HCT116 (cell line): ENCODE data around the gene CPNE2. TPM values are rescaled to one million over a fixed set of nuclear protein-coding genes. Genes with fewer than 3 reads are reported as not detected.
"Not testable (repeated sequence)": the region's sequence is repeated elsewhere in the genome, so short reads cannot be mapped to it uniquely, and the experiment has no call there.

Experiments used
- ATAC-seq: fragments of 200-7000 bp; cut with Tn5 transposase; 2 replicates; pipeline ENCODE4 v1.9.1; 2020; ENCODE audit warnings: mild to moderate bottlenecking, moderate library complexity
- BruUV-seq: library from RNA; stranded (reverse); fragments of 400-500 nt; replicated peaks from 2 replicates; lab custom pipeline; 2021; lab: Mats Ljungman, UMichigan
- CTCF ChIA-PET: fragments of 300-600 bp; sonication (Branson Sonifier 250); formaldehyde crosslinking; loops from one replicate; lab custom pipeline; 2021; ENCODE audit warnings: antibody characterized with exemption; lab: Charles Lee
- POLR2A ChIA-PET: fragments of 300-600, 350-600 bp; sonication (Branson Sonifier 250); formaldehyde crosslinking; loops from one replicate; lab custom pipeline; 2021; ENCODE audit warnings: antibody characterized with exemption; lab: Charles Lee
- RAD21 ChIA-PET, 2 experiments: fragments of 300-600 bp; sonication (Branson Sonifier 250); formaldehyde crosslinking; loops; one replicate each; lab custom pipeline; 2023; ENCODE audit warnings: low total read pairs in 2 of 2; ENCODE audit not compliant: uncharacterized antibody in 2 of 2, unreplicated experiment in 2 of 2, low non-redundant PET in 1 of 2; lab: Charles Lee
- DNase-seq: peaks from one replicate; pipeline ENCODE4 v3.0.0-alpha.2; 2010; ENCODE audit warnings: low read depth, low spot score
- H2AFZ ChIP-seq: fragments of 200-600 bp; shearing (Covaris generic), sonication (generic); 2 replicates; pipeline ENCODE4 v1.6.1; 2017; ENCODE audit warnings: low read depth, mixed run types, mixed read lengths, antibody characterized with exemption, low read length; ENCODE audit not compliant: poor library complexity, severe bottlenecking
- H3K27ac ChIP-seq: 2 replicates; pipeline ENCODE4 v1.5.1; 2012; ENCODE audit warnings: low read depth, low read length
- H3K27me3 ChIP-seq: fragments of 200-600 bp; sonication (generic); 2 replicates; pipeline ENCODE4 v1.6.1; 2016; ENCODE audit warnings: mixed run types, low read length, mixed read lengths; ENCODE audit not compliant: insufficient read depth
- H3K36me3 ChIP-seq, 2 experiments: fragments of 200-500 bp in 1 of 2; fragments of 200-600 bp in 1 of 2; sonication (Bioruptor generic) in 1 of 2; sonication (generic) in 1 of 2; 2 replicates each; pipeline versions ENCODE4 v1.5.1 to v1.6.1; 2014 to 2016; ENCODE audit warnings: low read length in 2 of 2, inconsistent platforms in 1 of 2, mixed read lengths in 1 of 2, mixed run types in 1 of 2; ENCODE audit not compliant: insufficient read depth in 2 of 2, control insufficient read depth in 1 of 2
- H3K4me1 ChIP-seq, 2 experiments: fragments of 200-600 bp in 1 of 2; sonication (generic) in 1 of 2; 2 replicates each; pipeline versions ENCODE4 v1.5.1 to v1.6.1; 2012 to 2017; ENCODE audit warnings: low read length in 2 of 2, inconsistent platforms in 1 of 2, mild to moderate bottlenecking in 1 of 2, mixed read lengths in 1 of 2, mixed run types in 1 of 2, moderate library complexity in 1 of 2; ENCODE audit not compliant: insufficient read depth in 2 of 2, control insufficient read depth in 1 of 2
- H3K4me2 ChIP-seq: fragments of 200-600 bp; sonication (generic); 2 replicates; pipeline ENCODE4 v1.6.1; 2017; ENCODE audit warnings: mixed run types, low read length, mixed read lengths
- H3K4me3 ChIP-seq, 2 experiments: fragments of 200-600 bp in 1 of 2; sonication (generic) in 1 of 2; replicated peaks in 1 of 2; 2 replicates each; pipeline ENCODE4 v1.5.1; 2011 to 2016; ENCODE audit warnings: low read length in 2 of 2, control low read depth in 1 of 2, low read depth in 1 of 2, mild to moderate bottlenecking in 1 of 2, mixed read lengths in 1 of 2, mixed run types in 1 of 2
- H3K79me2 ChIP-seq: fragments of 200-600 bp; sonication (generic); 2 replicates; pipeline ENCODE4 v1.6.1; 2017; ENCODE audit warnings: mild to moderate bottlenecking, mixed run types, low read length, moderate library complexity, mixed read lengths; ENCODE audit not compliant: insufficient read depth
- H3K9ac ChIP-seq: fragments of 200-600 bp; sonication (generic); 2 replicates; pipeline ENCODE4 v1.6.1; 2016; ENCODE audit warnings: low read length, mixed read lengths
- H3K9me2 ChIP-seq: fragments of 200-600 bp; sonication (generic), shearing (Covaris generic); 2 replicates; pipeline ENCODE4 v1.6.1; 2017; ENCODE audit warnings: mixed run types, mild to moderate bottlenecking, moderate library complexity; ENCODE audit not compliant: insufficient read depth
- H3K9me3 ChIP-seq, 2 experiments: fragments of 200-500 bp in 1 of 2; fragments of 200-600 bp in 1 of 2; sonication (Bioruptor generic) in 1 of 2; sonication (generic) in 1 of 2; 2 replicates each; pipeline ENCODE4 v1.6.1; 2014 to 2017; ENCODE audit warnings: low read length in 2 of 2, mixed read lengths in 2 of 2, inconsistent platforms in 1 of 2, low read depth in 1 of 2, mild to moderate bottlenecking in 1 of 2, mixed run types in 1 of 2, moderate library complexity in 1 of 2; ENCODE audit not compliant: control insufficient read depth in 1 of 2, insufficient read depth in 1 of 2
- H4K20me1 ChIP-seq: fragments of 200-600 bp; sonication (generic), shearing (Covaris generic); 2 replicates; pipeline ENCODE4 v1.6.1; 2017; ENCODE audit warnings: mixed run types, mild to moderate bottlenecking, moderate library complexity; ENCODE audit not compliant: insufficient read depth
- ATF3 ChIP-seq: IDR thresholded peaks from 2 replicates; pipeline ENCODE4 v1.6.1; 2012
- CTCF ChIP-seq, 3 experiments: fragments of 200-600 bp in 1 of 3; sonication (generic) in 1 of 3; IDR thresholded peaks in 2 of 3; conservative IDR thresholded peaks in 1 of 3; 2 replicates each; pipeline ENCODE4 v1.5.1; 2012 to 2017; ENCODE audit warnings: low read depth in 2 of 3, low read length in 2 of 3, antibody characterized with exemption in 1 of 3, borderline replicate concordance in 1 of 3, control low read depth in 1 of 3, mild to moderate bottlenecking in 1 of 3, mixed read lengths in 1 of 3, mixed run types in 1 of 3, moderate library complexity in 1 of 3; ENCODE audit not compliant: insufficient read depth in 1 of 3
- EGR1 ChIP-seq: IDR thresholded peaks from 2 replicates; pipeline ENCODE4 v1.6.1; 2012; ENCODE audit warnings: low read depth
- FOSL1 ChIP-seq: IDR thresholded peaks from 2 replicates; pipeline ENCODE4 v1.6.1; 2012; ENCODE audit warnings: low read depth
- JUND ChIP-seq: IDR thresholded peaks from 2 replicates; pipeline ENCODE4 v1.6.1; 2012
- POLR2A ChIP-seq: IDR thresholded peaks from 2 replicates; pipeline ENCODE4 v1.7.0; 2011; ENCODE audit warnings: borderline replicate concordance; ENCODE audit not compliant: insufficient read depth, insufficient read length; ENCODE audit errors: extremely low read depth
- RAD21 ChIP-seq: IDR thresholded peaks from 2 replicates; pipeline ENCODE4 v1.6.1; 2012; ENCODE audit warnings: low read depth, mild to moderate bottlenecking
- SIN3A ChIP-seq: IDR thresholded peaks from 2 replicates; pipeline ENCODE4 v1.6.1; 2012; ENCODE audit warnings: low read depth
- SP1 ChIP-seq: IDR thresholded peaks from 2 replicates; pipeline ENCODE4 v1.6.1; 2012; ENCODE audit warnings: low read depth
- TCF7L2 ChIP-seq: IDR thresholded peaks from 2 replicates; pipeline ENCODE4 v1.7.0; 2011; ENCODE audit warnings: borderline replicate concordance, inconsistent platforms; ENCODE audit not compliant: insufficient read depth, insufficient read length; ENCODE audit errors: extremely low read depth
- YY1 ChIP-seq: IDR thresholded peaks from 2 replicates; pipeline ENCODE4 v1.6.1; 2011; ENCODE audit warnings: low read length, low read depth, moderate library complexity, mild to moderate bottlenecking; ENCODE audit not compliant: insufficient replicate concordance; ENCODE audit errors: extremely low read depth
- ZFX ChIP-seq: fragments of 450-650 bp; IDR thresholded peaks from 2 replicates; pipeline ENCODE4 v1.6.1; 2017
- ZNF274 ChIP-seq: fragments of 200-500 bp; sonication (Bioruptor generic); IDR thresholded peaks from 2 replicates; pipeline ENCODE4 v1.6.1; 2014; ENCODE audit warnings: mild to moderate bottlenecking, low read depth, low read length, inconsistent platforms
- intact Hi-C: fragments of 100-400 bp; cut with micrococcal nuclease; formaldehyde crosslinking; loops from 2 replicates; pipeline ENCODE4 v1.10.0; 2022
- total RNA-seq: library from RNA; stranded (reverse); gene quantifications from one replicate; pipeline ENCODE4 v1.2.1, GENCODE V29; 2021; ENCODE audit not compliant: unreplicated experiment

Gene CPNE2
- total RNA-seq, 1 experiment from 2014 or later = 31.2 TPM

GRCh38 chr16:57109259-57110105 is 17.1 kb downstream of the CPNE2 start:
- H3K79me2 ChIP-seq, BruUV-seq, H3K9ac ChIP-seq, H3K4me3 ChIP-seq, H3K27me3 ChIP-seq, H3K9me3 ChIP-seq, RAD21 ChIA-PET, intact Hi-C loops, H3K9me2 ChIP-seq, H3K27ac ChIP-seq, POLR2A ChIA-PET, H4K20me1 ChIP-seq, DNase-seq, H3K36me3 ChIP-seq, H2AFZ ChIP-seq: not testable (repeated sequence)
- Histone ChIP-seq H3K4me1 (peaks cover 0 to 44% of the 10 kb centered on the region in 2 experiments; a peak in 3 of 4 replicates), H3K4me2 (peak overlapping the region; percentile 13; the same call in 1 of the 2 replicates)
- CTCF ChIA-PET = interaction anchor here (1.1 kb wide), 1 partner anchor 25 kb away, joined by 3 read pairs; no protein-coding TSS in a partner anchor
- ATAC-seq = peak; percentile 64

- DNase-seq (no peak), ATAC-seq (no peak)
- TF ChIP-seq YY1 (no peak), TCF7L2 (no peak), CTCF (IDR thresholded peaks at IDR 0.05 in 2 of 3, conservative IDR thresholded peaks at IDR 0.05 in 1 of 3; ENCODE audit: borderline replicate concordance in 1 of 3, insufficient read depth in 1 of 3, low read depth in 2 of 3, low read length in 2 of 3) (no peak), ZNF274 (no peak), ATF3 (no peak), RAD21 (no peak), JUND (no peak), SIN3A (no peak), SP1 (no peak), ZFX (no peak), EGR1 (no peak), POLR2A (no peak), FOSL1 (no peak)
- H3K9me3 ChIP-seq = no peaks in the 10 kb centered on the region
- no peak overlapping the region for H2AFZ ChIP-seq
- H3K9ac ChIP-seq = no peak overlapping the region
- no peak overlapping the region for H3K4me2 ChIP-seq
- no peaks in the 10 kb centered on the region for H3K79me2 ChIP-seq
- no peaks in the 10 kb centered on the region for H4K20me1 ChIP-seq
- H3K9me2 ChIP-seq = no peaks in the 10 kb centered on the region
- ChIA-PET POLR2A (no interaction called here), RAD21 (no interaction called here), CTCF (no interaction called here)
- H3K4me3 ChIP-seq = no peak overlapping the region
- no TSS peak for BruUV-seq
- H3K36me3 ChIP-seq = no peaks in the 10 kb centered on the region
- H3K27ac ChIP-seq = no peak overlapping the region
- H3K27me3 ChIP-seq = no peaks in the 10 kb centered on the region
- intact Hi-C loops = no loop called here
- H3K4me1 ChIP-seq = peaks cover 0 to 29% of the 10 kb centered on the region in 2 experiments; a peak in 2 of 4 replicates
Measured at GRCh38 chr16:57110937-57111336, 18.6 kb downstream of the CPNE2 start.
